HG03066 (cell line): Measurements from ENCODE around the gene PIGQ.

ENCODE experiments used
- ATAC-seq: cut with Tn5 transposase; IDR thresholded peaks from one replicate; pipeline ENCODE4 v1.9.1; 2021; ENCODE audit warnings: low read depth; ENCODE audit not compliant: unreplicated experiment

PIGQ gene

GRCh38 chr16:566475-567372, 3.0 kb upstream of the PIGQ start, which contains the start of gene NHLRC4:
TSS of gene NHLRC4 (plus strand) at chr16:567005. CDS start at chr16:568048, 1,043 bp downstream.
- no peak for ATAC-seq

DNA sequence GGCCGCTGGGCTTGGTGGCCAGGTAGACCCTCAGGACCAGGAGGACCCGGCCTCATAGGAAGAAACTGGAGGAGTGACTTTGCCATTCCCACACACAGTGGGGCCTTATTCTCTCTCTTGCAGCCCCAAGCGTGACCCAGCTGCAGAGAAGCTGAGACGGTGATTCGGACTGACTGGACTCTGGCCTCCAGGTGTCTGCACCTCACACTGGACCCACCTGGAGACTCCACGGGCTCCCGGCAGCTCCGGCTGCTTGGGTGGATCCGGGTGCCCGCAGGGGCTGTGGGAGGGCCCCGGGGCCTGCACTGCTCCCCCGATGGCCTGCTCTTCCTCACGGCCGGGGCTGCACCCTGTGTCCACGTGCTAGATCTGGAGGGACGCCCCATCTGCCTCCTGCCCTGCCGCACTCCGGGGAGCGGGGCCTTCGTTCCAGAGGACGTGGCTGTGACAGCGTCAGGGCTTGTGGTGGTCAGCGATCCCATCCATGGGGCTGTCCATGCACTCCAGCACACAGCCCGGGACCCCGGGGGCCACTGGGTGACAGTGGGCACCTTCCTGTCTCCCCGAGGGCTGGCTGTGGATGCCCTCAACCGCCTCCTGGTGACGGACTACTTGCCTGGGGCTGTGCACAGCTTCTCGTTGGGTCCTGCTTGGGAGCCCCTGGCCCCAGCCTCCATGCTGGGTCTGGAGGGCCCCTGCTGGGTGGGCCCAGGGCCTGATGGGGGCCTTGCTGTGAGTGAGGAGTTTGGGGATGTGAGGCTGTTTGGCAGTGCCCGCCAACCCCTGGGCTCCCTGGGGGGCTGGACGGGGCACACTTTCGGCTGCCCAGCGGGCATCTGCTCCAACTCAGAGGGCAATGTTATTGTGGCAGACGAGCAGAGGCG, 2.2 kb upstream of the PIGQ start:
- ATAC-seq: no peak

DNA sequence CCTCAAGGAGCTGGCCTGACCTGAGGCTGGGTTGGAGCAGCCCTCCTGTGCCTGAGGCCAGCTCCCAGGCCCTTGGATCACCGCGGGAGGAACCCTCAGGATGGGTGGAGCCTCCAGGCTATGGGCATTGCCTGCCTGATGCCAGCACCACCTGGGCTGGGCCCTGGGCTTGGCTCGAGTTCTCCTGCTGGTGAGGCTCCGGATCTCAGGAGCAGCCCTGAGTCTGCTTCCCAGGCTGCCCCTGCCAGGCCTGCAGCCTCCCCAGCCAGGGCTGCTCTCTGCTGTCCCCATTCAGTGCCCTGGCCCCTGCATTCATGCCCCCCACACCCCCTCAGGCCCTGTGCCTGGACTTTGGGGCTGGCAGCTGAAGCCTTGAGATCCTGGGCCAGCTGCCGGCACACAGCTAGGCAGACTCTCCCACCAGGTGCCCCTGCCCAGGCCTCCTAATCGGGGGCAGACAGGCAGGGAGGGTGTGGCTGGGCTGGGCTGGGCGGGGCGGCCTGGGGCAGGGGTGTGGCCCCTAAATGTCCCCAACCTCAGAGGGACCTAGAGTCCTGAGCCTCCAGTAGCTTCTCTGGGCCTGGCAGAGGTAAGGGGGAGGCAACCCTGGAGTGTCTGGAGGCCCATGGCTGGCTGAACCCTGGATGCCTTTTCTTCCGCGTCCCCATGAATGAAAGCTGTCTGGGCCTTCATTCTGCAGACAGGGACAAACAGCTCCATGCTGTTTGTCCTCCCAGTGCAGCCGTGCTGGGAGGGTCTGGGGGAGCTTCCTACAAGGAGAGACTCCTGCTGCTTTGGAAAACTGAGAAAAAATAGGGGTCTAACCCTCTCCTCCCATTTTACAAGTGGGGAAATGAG, 1.1 kb upstream of the PIGQ start:
- ATAC-seq: no peak

GRCh38 chr16:572865-573650, 3.3 kb downstream of the PIGQ start:
- no peak for ATAC-seq

DNA sequence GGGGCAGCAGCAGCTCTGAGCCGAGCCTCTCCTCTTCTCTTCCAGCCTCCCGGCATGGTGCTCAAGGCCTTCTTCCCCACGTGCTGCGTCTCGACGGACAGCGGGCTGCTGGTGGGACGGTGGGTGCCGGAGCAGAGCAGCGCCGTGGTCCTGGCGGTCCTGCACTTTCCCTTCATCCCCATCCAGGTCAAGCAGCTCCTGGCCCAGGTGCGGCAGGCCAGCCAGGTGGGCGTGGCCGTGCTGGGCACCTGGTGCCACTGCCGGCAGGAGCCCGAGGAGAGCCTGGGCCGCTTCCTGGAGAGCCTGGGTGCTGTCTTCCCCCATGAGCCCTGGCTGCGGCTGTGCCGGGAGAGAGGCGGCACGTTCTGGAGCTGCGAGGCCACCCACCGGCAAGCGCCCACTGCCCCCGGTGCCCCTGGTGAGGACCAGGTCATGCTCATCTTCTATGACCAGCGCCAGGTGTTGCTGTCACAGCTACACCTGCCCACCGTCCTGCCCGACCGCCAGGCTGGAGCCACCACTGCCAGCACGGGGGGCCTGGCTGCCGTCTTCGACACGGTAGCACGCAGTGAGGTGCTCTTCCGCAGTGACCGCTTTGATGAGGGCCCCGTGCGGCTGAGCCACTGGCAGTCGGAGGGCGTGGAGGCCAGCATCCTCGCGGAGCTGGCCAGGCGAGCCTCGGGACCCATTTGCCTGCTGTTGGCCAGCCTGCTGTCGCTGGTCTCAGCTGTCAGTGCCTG, 4.4 kb downstream of the PIGQ start:
- ATAC-seq: no peak

DNA sequence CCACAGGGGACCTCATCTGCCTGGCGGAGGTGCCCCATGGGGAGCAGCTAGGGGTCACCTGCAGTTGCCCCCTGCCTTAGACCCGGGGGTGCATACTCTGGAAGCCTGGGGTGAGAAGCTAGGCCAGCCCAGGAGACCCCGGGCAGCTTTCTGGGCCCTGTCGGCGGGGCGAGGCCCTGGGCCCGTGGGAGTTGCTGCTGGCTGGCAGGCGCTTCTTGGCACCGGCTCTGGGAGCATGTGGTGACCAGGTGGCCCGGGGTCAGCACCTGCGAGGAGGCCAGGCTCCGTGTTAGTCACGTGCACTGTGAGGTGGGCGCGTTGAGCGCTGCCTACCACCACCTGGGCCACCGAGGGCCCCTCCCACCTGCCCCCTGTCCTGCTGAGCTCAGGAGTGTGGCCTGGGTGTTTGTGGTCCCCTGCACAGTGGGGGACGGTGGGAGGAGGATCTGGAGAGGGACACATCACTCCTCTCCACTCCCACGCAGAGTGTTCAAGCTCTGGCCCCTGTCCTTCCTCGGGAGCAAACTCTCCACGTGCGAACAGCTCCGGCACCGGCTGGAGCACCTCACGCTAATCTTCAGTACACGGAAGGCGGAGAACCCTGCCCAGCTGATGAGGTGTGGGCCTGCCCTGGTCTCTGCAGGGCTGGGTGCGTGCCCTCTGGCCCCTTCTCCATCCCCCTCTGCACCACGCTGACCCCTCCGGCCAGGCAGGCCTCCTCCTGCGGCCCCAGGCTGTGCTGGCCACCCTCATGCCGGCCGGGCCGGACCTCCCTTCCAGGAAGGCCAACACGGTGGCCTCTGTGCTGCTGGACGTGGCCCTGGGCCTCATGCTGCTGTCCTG, 5.8 kb downstream of the PIGQ start:
- no peak for ATAC-seq

- ATAC-seq: no peak
These were observed 6.5 kb downstream of the PIGQ start for GRCh38 chr16:576197-576822.

- ATAC-seq: no peak
These were observed 7.0 kb downstream of the PIGQ start for GRCh38 chr16:576823-577201.

- no peak for ATAC-seq
These were observed 8.0 kb downstream of the PIGQ start for GRCh38 chr16:577796-578195.

DNA sequence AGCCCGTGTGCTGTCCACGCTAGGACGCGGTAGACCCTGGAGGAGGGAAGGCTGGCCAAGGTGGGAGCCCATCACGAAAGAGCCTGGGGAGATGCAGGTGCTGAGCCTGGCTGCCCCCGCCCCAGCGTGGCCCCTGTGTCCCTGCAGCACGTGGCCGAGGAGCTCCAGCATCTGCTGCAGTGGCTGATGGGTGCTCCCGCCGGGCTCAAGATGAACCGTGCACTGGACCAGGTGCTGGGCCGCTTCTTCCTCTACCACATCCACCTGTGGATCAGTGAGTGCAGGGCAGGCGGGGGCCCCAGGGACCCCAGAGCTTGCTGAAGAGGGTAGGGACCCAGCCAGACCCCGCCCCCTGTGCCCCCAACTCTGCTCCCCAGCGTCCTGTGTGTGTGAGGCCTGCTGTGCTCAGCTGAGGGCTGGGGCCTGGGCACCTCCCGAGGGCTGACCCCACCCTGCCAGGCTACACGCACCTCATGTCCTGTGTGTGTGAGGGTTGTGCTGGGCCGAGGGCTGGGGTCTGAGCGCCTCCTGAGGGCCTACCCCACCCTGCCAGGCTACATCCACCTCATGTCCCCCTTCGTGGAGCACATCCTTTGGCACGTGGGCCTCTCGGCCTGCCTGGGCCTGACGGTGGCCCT, 8.6 kb downstream of the PIGQ start:
- ATAC-seq: no peak

DNA sequence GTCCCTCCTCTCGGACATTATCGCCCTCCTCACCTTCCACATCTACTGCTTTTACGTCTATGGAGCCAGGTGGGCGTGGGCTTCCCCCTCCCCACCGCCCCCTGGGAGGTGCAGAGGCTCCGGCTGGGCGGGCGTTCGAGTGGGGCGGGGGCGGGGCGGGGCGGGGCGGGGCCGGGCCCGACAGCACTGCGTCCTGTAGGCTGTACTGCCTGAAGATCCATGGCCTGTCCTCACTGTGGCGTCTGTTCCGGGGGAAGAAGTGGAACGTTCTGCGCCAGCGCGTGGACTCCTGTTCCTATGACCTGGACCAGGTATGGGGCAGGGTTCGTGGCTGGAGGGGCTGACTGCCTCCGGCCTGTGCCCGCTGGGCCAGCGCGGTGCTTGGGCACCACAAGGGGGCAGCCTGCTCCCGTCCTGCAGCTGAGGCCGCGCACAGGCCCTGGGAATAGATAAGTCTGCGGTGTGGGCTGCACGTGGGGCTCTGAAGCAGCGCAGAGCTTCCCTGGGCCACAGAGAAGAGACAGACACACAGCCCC, 9.2 kb downstream of the PIGQ start:
- ATAC-seq: no peak

DNA sequence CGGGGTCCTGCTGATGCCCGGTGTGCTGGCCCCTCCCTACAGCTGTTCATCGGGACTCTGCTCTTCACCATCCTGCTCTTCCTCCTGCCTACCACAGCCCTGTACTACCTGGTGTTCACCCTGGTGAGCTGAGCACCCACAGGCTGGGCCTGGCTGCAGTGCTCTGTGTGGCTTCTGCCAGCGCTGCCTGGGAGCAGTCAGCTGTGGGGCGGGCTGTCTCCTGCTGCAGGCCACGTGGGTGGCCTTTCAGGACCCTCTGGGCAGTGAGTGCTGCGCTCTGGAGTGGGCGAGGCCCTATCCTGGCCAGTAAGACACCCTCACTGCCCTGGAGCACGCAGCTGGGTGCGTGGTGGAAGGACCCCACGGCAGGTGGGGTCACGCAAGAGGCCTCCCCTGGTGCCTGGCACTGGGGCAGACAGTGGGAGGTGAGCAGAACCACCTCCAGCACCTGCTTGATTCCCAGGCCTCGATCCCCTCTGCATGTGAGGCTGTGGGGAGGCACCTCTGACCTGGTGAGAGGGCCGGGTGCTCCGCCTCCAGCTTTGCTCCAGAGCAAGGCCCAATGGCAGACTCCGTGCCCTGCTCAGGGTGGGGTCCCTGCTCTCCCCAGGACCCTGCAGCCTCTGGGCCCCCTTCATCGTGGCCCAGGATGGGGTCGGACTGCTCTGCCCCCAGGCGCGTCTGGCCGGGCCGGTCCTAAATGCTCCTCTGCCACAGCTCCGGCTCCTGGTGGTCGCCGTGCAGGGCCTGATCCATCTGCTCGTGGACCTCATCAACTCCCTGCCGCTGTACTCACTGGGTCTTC, 10.6 kb downstream of the PIGQ start:
- no peak for ATAC-seq

DNA sequence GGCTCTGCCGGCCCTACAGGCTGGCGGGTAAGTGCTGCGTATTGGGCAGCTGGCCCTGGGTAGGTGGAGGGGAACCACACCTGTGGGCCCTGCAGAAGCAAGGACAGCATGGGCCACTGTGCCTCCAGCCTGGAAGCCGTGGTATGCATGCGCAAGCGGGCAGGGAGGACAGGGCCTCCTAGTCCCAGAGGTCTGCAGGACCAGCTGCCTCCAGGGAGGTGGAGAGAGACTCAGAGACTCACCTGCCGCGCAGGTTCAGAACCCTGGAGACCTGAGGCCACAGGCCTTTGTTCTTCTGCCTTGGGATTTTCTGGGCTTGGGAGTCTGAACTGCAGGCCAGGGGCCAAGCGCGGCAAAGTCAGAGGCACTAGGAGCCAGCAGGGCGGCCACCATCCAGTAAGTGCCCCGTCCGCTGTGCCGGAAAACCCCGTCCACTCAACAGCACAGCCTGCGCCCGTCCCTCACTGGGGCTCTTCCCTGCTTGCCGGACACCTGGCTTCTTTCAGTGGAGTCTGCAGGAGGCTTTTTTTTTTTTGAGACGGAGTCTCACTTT, 11.3 kb downstream of the PIGQ start:
- no peak for ATAC-seq

- ATAC-seq: no peak
These were observed 12.4 kb downstream of the PIGQ start for GRCh38 chr16:582218-582613.

- no peak for ATAC-seq
These were observed 13.0 kb downstream of the PIGQ start for GRCh38 chr16:582614-583331.
